Heart right ventricle (tissue), 16 donors: ENCODE measurements around the gene ZBTB12. TPM values are rescaled to one million over a fixed set of nuclear protein-coding genes. Genes with fewer than 3 reads are reported as not detected.

Experiments
- ATAC-seq, 8 donors: fragments of 200-7000 bp; cut with Tn5 transposase; one replicate each; pipeline ENCODE4 v1.9.1; 2020; ENCODE audit warnings: mild to moderate bottlenecking in 8 of 8, moderate library complexity in 8 of 8, moderate number of reproducible peaks in 1 of 8
- DNase-seq, 2 donors: peaks; one replicate each; pipeline ENCODE4 v3.0.0-alpha.2; 2020
- H3K27ac ChIP-seq, 10 donors: fragments of 200-600 bp; sonication (generic) in 2 of 10; one replicate each; pipeline versions ENCODE4 v1.5.0 to v1.8.0; 2020 to 2022; ENCODE audit warnings: mild to moderate bottlenecking in 3 of 10
- H3K27me3 ChIP-seq, 7 donors: fragments of 200-600 bp; one replicate each; pipeline ENCODE4 v1.8.0; 2021 to 2022; ENCODE audit warnings: mild to moderate bottlenecking in 2 of 7
- H3K36me3 ChIP-seq, 9 donors: fragments of 200-600 bp; sonication (generic) in 1 of 9; one replicate each; pipeline versions ENCODE4 v1.5.0 to v1.8.0; 2020 to 2022; ENCODE audit warnings: mild to moderate bottlenecking in 2 of 9
- H3K4me1 ChIP-seq, 9 donors: fragments of 200-600 bp; sonication (generic) in 1 of 9; one replicate each; pipeline versions ENCODE4 v1.5.0 to v1.8.0; 2020 to 2022; ENCODE audit warnings: mild to moderate bottlenecking in 4 of 9
- H3K4me3 ChIP-seq, 10 donors: fragments of 200-600 bp; sonication (generic) in 2 of 10; one replicate each; pipeline versions ENCODE4 v1.5.0 to v1.8.0; 2020 to 2022; ENCODE audit warnings: mild to moderate bottlenecking in 7 of 10, moderate library complexity in 2 of 10
- H3K9me3 ChIP-seq, 11 donors: fragments of 200-600 bp in 10 of 11; sonication (generic) in 2 of 11; one replicate each; pipeline versions ENCODE4 v1.5.0 to v1.8.0; 2013 to 2022; ENCODE audit warnings: mild to moderate bottlenecking in 2 of 11, control low read depth in 1 of 11, moderate library complexity in 1 of 11
- WGBS, 2 donors: extraction: QIAGEN DNeasy Blood & Tissue Kit; methylation state at CpG; one replicate each; pipeline ENCODE4 v1.1.7; 2013; ENCODE audit warnings: inconsistent platforms in 1 of 2; 5-methylcytosine and 5-hydroxymethylcytosine counted together
- intact Hi-C, 10 donors: fragments of 100-400 bp; cut with DNase I; formaldehyde crosslinking; loops; one replicate each; pipeline versions ENCODE4 v1.11.1 to v1.14.2; 2022
- long read RNA-seq, 3 donors: library from polyadenylated mRNA; unstranded; transcript quantifications; one replicate each; pipeline ENCODE4 v2.0.0, GENCODE V29; 2020 to 2021
- polyA plus RNA-seq, 2 donors: library from polyadenylated mRNA; stranded (reverse); fragments of 200-250 nt; gene quantifications; one replicate each; pipeline ENCODE4 v1.2.3, GENCODE V29; 2013
- total RNA-seq, 10 donors: library from RNA; stranded (reverse); fragmentation: NEBNext Ultra II Directional in 3 of 10; extraction: Animal tissue kit (Norgen Biotek cat#: 25700) in 3 of 10; gene quantifications; one replicate each; pipeline versions ENCODE4 v1.2.1 to v1.2.4, GENCODE V29; 2021 to 2023
- TF ChIP-seq, protein P1 (sequence below), 9 donors: fragments of 200-600 bp; sonication (generic) in 2 of 9; IDR thresholded peaks; one replicate each; pipeline versions ENCODE4 v1.5.0 to v1.8.0; 2021 to 2022; ENCODE audit warnings: antibody characterized with exemption in 9 of 9, mild to moderate bottlenecking in 5 of 9, moderate library complexity in 1 of 9
- donor health status: Arrhythmogenic right ventricular cardiomyopathy.
- donor health status: ischemic (EF 13 %, LVEDD 7.1; RV severe dilation, severe dysfunction).
- donor health status: healthy with polysubstance abuse.
- donor health status: DM: no; HTN: yes; CAD: no.
- donor health status: DM: no; HTN: no; CAD: no.
- donor health status: ischemic (EF 25% LVEDD 6.9; RV normal size, moderate dysfunction).
- donor health status: ischemic (EF 25% LVEDD 5.7; RV mildly dilated, moderate dysfunction).
- donor health status: healthy.
- donor health status: DM: yes; HTN: yes; CAD: no.
- donor health status: Ischemic cardiomyopathy.
- donor health status: ischemic (EF 35%, LVEDD 5.7; RV mildly dilated, moderate dysfunction).
- donor health status: nonischemic (EF 11% LVEDD 7.7; RV severe dilation, severe dysfunction).
- donor health status: DM: yes; HTN: yes; CAD: no.
- donor health status: PGD.
- donor health status: ischemic (EF 29% LVEDD 5.4; RV normal size, mild dysfunction).
- donor health status: nonischemic (EF 23%, LVEDD 6.1; RV moderate dilation, normal function).

The ZBTB12 gene, protein sequence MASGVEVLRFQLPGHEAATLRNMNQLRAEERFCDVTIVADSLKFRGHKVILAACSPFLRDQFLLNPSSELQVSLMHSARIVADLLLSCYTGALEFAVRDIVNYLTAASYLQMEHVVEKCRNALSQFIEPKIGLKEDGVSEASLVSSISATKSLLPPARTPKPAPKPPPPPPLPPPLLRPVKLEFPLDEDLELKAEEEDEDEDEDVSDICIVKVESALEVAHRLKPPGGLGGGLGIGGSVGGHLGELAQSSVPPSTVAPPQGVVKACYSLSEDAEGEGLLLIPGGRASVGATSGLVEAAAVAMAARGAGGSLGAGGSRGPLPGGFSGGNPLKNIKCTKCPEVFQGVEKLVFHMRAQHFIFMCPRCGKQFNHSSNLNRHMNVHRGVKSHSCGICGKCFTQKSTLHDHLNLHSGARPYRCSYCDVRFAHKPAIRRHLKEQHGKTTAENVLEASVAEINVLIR
- total RNA-seq (1 to 10 TPM; 1.5 to 4.9 (median 2.8) TPM), polyA plus RNA-seq (1 to 10 TPM; 2.0 TPM)
- long read RNA-seq, donor 1: 0 reads
- long read RNA-seq, donor 2: 0 reads
- long read RNA-seq, donor 3: 0 reads

DNA sequence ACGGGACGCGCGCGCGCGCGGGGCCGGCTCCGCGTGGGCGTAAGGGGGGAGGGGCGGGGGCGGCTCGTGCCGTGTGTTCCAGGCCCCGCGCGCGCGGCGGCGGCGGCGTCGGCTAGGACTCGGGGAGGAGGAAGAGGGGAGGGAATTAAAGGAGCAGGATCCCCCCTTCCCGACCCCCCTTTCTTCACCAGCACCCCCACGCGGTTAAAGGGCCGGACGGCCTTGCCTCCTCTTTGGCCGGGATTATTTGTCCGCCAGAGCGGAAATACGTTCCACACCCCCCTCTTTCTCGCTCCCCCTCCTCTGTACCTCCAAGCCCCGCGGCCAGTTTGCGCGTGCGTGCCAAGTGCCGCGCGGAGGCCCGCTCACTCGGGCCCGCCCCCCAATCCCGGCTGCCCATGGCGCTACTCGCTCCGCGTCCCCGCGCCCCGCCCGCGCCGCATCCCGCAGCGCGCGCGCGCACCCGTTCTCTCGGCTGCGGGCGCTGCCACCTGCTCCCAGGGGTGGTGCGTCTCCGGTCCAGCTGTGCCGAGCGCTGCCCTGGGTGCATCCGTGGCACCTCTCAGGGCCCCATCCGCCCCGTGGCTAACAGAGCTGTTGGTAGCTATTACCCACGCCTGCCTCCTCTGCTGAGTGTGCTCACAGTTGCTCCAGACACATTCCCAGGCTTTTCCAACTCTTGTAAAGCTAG is at the start of gene ZBTB12:
Gene ZBTB12 (minus strand): TSS at position 134 of the 691 bp plus-strand sequence. CDS start 781 bp downstream, outside the sequence.
- H3K9me3 ChIP-seq: no peaks in the 10 kb centered on the region
- intact Hi-C loops: loop anchor here in 8 of 10 donors (2.0 to 10.0 kb wide), 5 partner anchors 39 to 355 kb away; partner anchors contain the start of genes NELFE (in 5 of the 8), SKIC2 (in 5 of the 8), ATP6V1G2 (in 1 of the 8) and NEU1 (in 1 of the 8)
- peak; percentile 90 to 91 for DNase-seq
- H3K4me3 ChIP-seq: peak within 1 kb of the TSS; percentile 42 to 84 (median 64)
- WGBS, 2 donors: 0 to 1% methylated on average over 57 to 69 of the region's 77 CpGs
- peaks cover 3 to 46% (median 28%) of the 10 kb centered on the region in 9 donors for H3K4me1 ChIP-seq
- no peaks in the 10 kb centered on the region for H3K27me3 ChIP-seq
- no peaks in the 10 kb centered on the region for H3K36me3 ChIP-seq
- H3K27ac ChIP-seq: peak within 1 kb of the TSS; percentile 65 to 92 (median 85)
- peak; percentile 81 to 87 (median 85) for ATAC-seq
- TF ChIP-seq, protein P1, sequence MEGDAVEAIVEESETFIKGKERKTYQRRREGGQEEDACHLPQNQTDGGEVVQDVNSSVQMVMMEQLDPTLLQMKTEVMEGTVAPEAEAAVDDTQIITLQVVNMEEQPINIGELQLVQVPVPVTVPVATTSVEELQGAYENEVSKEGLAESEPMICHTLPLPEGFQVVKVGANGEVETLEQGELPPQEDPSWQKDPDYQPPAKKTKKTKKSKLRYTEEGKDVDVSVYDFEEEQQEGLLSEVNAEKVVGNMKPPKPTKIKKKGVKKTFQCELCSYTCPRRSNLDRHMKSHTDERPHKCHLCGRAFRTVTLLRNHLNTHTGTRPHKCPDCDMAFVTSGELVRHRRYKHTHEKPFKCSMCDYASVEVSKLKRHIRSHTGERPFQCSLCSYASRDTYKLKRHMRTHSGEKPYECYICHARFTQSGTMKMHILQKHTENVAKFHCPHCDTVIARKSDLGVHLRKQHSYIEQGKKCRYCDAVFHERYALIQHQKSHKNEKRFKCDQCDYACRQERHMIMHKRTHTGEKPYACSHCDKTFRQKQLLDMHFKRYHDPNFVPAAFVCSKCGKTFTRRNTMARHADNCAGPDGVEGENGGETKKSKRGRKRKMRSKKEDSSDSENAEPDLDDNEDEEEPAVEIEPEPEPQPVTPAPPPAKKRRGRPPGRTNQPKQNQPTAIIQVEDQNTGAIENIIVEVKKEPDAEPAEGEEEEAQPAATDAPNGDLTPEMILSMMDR (IDR thresholded peaks at IDR 0.05): no peak

DNA sequence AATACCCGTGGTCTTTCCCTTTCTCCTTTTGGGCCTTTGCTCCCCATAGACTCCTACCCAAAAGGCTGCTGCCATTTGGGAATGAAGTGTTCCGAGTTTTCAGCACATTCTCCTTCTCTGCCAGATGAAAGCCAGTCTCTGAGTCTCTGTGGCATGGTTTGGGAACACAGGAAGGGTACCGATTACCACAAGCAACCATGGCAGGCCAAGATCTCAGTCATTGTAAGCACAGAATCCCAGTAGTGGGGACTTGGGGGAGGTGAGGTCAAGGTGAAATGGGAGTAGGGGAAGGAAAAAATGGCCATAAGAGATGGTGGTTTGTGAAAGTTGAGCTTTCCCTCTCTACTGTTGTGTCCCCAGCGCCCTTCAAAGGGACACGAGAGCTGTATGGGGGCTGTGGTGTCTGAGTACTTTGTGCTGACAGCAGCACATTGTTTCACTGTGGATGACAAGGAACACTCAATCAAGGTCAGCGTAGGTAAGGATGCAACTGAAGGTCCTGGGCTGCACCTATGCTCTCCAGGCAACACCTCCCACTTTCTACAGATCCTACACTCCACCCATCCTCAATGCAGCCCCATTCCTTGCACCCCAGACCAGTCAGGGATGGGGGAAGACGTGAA is 48.2 kb upstream of the ZBTB12 start:
- 71 to 85% methylated on average over 7 of the region's 7 CpGs for WGBS, 2 donors
- no peak overlapping the region for H3K27ac ChIP-seq

DNA sequence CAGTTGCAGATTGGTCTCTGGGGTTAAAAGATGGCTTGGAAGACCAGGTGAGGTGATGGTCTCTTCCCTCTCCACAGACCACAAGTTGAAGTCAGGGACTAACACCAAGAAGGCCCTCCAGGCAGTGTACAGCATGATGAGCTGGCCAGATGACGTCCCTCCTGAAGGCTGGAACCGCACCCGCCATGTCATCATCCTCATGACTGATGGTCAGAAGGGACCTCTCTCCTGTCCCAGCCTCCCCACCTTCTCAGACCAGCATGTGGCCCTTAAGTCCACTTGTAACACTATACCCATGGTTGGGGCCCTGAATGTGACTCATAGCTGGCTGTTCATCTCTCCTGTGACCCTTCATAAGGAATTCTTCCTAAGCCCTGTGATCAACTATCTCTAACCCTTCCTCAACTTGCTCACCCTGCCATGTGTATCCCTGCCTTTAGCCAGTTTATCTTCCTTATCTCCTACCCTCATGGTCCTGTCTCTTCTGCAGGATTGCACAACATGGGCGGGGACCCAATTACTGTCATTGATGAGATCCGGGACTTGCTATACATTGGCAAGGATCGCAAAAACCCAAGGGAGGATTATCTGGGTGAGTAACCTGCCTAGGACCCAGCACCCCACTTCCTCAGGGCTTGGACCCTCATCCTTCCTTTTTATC is 47.0 kb upstream of the ZBTB12 start:
- Histone ChIP-seq H3K27me3 (peaks cover 0 to 8% (median 0%) of the 10 kb centered on the region in 7 donors), H3K36me3 (peaks cover 0 to 38% (median 18%) of the 10 kb centered on the region in 9 donors), H3K4me1 (peaks cover 0 to 18% (median 4%) of the 10 kb centered on the region in 9 donors), H3K27ac (no peak overlapping the region), H3K9me3 (no peaks in the 10 kb centered on the region), H3K4me3 (no peak overlapping the region)
- TF ChIP-seq, protein P1 (IDR thresholded peaks at IDR 0.05): no peak
- intact Hi-C loops: loop anchor here in 2 of 10 donors (10.0 kb wide), 2 partner anchors 264 to 274 kb away; partner anchors contain the start of gene LY6G5C (in 1 of the 2)
- WGBS, 2 donors: 84 to 88% methylated on average over 6 of the region's 6 CpGs
- no peak for ATAC-seq
- no peak for DNase-seq

More for the DNA sequence above, 48.2 kb upstream of the ZBTB12 start:
- no peaks in the 10 kb centered on the region for H3K9me3 ChIP-seq
- no peak overlapping the region for H3K4me3 ChIP-seq
- H3K36me3 ChIP-seq: peaks cover 0 to 50% (median 28%) of the 10 kb centered on the region in 9 donors
- ATAC-seq: no peak
- H3K27me3 ChIP-seq: no peaks in the 10 kb centered on the region
- intact Hi-C loops: loop anchor here in 9 of 10 donors (5.0 to 10.0 kb wide), 8 partner anchors 45 to 405 kb away; partner anchors contain the start of genes LY6G5C (in 5 of the 9), ZBTB12 (in 5 of the 9), ATP6V1G2 (in 3 of the 9) and DDX39B (in 3 of the 9)
- peaks cover 0 to 15% (median 4%) of the 10 kb centered on the region in 9 donors for H3K4me1 ChIP-seq
- DNase-seq: no peak
- TF ChIP-seq, protein P1 (IDR thresholded peaks at IDR 0.05): no peak
